ENCODE measurements around the gene ANO10. TPM values are rescaled to one million over a fixed set of nuclear protein-coding genes. Genes with fewer than 3 reads are reported as not detected.
A peak's percentile ranks its signal among the peaks of the same experiment; 100 is the strongest.

Gene ANO10
- polyA plus RNA-seq, 2 donors, result 17.7 to 19.8 TPM

DNA sequence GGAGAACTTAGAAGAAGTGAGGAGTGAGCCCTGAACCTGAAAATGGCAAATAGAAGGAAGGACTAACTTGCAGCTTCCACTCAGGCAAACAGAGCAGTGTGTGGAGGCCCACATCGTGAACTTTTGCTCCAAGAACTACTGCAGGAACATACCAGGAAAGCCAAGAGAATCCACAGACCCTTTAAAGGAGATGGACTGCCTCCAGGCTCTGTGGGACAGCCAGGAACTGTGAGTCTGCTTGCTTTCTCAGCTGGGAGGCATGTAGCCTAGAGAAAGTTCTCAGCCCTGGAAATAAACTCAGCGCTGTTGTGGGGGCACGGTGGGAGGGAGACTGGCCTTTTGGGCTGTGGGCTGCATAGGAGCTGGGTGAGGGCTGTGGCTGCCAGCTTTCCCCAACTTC, 242.5 kb downstream of the ANO10 start:
- 67 to 71% methylated on average over 3 of the region's 3 CpGs for WGBS, 2 donors
- Histone ChIP-seq H3K4me1 (ENCODE audit: control insufficient read depth in 2 of 2, insufficient read depth in 2 of 2, low read length in 1 of 2) (no peaks in the 10 kb centered on the region), H3K4me3 (ENCODE audit: low read depth in 1 of 2, low read length in 2 of 2) (no peak overlapping the region), H3K27me3 (ENCODE audit: control insufficient read depth in 1 of 2, insufficient read depth in 2 of 2, low read length in 2 of 2) (no peaks in the 10 kb centered on the region), H3K27ac (ENCODE audit: low read depth in 2 of 2, low read length in 1 of 2) (peak overlapping the region; percentile 31 to 34), H3K9me3 (ENCODE audit: control insufficient read depth in 2 of 2, insufficient read depth in 1 of 2, low read depth in 1 of 2, low read length in 1 of 2) (no peaks in the 10 kb centered on the region), H3K36me3 (ENCODE audit: control insufficient read depth in 2 of 2, insufficient read depth in 2 of 2, low read length in 1 of 2) (no peaks in the 10 kb centered on the region)

DNA sequence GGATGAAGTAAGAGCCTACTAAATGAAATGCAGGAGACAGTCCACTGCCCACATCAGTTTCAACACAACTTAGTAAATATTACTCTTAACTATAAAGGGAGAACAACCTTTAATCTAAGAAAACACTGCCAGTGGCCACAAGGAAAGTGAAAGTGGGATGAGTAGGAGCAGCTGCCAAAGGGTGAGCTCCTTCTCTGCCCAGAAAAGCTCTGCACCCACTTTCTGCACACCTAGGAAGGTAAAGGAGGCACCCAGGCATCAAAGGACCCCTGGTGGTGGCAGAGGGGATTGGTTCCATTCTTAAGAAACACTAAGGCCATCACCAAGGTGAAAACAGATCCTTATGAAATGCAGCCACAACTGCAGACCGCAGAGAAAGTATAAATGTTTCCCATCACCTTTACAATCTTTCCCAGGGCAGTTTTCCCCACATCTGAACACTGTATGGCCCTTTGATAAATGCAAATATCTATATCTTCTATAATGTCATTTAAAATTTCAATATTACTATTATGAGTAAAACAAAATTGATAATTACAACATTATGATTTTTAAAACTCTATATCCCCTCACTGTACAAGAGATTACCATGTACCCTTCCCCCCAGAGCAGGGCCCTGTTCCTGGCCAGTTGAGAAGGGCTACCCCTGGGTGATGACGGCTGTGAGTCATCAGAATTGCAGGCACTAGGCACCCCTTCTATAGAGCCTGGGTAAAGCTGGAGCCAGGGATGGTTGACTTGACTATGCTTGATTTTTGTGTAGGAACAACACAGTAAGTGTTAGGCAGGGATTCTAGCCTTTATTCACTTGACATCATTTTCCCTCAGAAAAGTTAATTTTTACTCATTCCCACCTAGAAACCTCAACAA, 243.5 kb downstream of the ANO10 start:
- no peak overlapping the region for H3K4me3 ChIP-seq (ENCODE audit: low read depth in 1 of 2, low read length in 2 of 2)
- no peaks in the 10 kb centered on the region for H3K4me1 ChIP-seq (ENCODE audit: control insufficient read depth in 2 of 2, insufficient read depth in 2 of 2, low read length in 1 of 2)
- WGBS, 2 donors, result 86 to 91% methylated on average over 2 of the region's 2 CpGs
- no peaks in the 10 kb centered on the region for H3K9me3 ChIP-seq (ENCODE audit: control insufficient read depth in 2 of 2, insufficient read depth in 1 of 2, low read depth in 1 of 2, low read length in 1 of 2)
- no peak overlapping the region for H3K27ac ChIP-seq (ENCODE audit: low read depth in 2 of 2, low read length in 1 of 2)
- H3K27me3 ChIP-seq (ENCODE audit: control insufficient read depth in 1 of 2, insufficient read depth in 2 of 2, low read length in 2 of 2), result no peaks in the 10 kb centered on the region
- H3K36me3 ChIP-seq (ENCODE audit: control insufficient read depth in 2 of 2, insufficient read depth in 2 of 2, low read length in 1 of 2), result no peaks in the 10 kb centered on the region

DNA sequence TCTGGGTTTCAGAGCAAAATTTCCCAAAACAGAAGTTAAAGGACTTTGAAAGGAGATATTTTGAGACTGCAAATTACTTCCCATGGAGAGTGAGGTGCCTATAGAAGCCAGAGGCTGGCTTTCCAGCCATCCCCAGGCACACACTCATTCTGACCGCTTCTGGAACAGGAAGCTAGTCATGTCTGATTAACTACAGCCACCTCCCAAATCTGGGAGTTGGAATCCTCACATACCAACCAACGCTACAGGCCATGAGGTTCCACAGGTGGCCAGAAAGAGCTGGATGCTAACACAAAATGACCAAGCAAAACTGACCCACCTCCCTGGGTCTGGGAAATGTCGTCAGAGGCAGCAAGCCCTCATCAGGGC, 248.3 kb downstream of the ANO10 start:
- peaks cover 0 to 1% of the 10 kb centered on the region in 2 donors for H3K9me3 ChIP-seq (ENCODE audit: control insufficient read depth in 2 of 2, insufficient read depth in 1 of 2, low read depth in 1 of 2, low read length in 1 of 2)
- peaks cover 0 to 2% of the 10 kb centered on the region in 2 donors for H3K36me3 ChIP-seq (ENCODE audit: control insufficient read depth in 2 of 2, insufficient read depth in 2 of 2, low read length in 1 of 2)
- WGBS, 2 donors, result 88 to 92% methylated on average over 3 of the region's 3 CpGs
- H3K4me1 ChIP-seq (ENCODE audit: control insufficient read depth in 2 of 2, insufficient read depth in 2 of 2, low read length in 1 of 2), result peaks cover 0 to 3% of the 10 kb centered on the region in 2 donors
- H3K27ac ChIP-seq (ENCODE audit: low read depth in 2 of 2, low read length in 1 of 2), result no peak overlapping the region
- H3K4me3 ChIP-seq (ENCODE audit: low read depth in 1 of 2, low read length in 2 of 2), result no peak overlapping the region
- H3K27me3 ChIP-seq (ENCODE audit: control insufficient read depth in 1 of 2, insufficient read depth in 2 of 2, low read length in 2 of 2), result no peaks in the 10 kb centered on the region

DNA sequence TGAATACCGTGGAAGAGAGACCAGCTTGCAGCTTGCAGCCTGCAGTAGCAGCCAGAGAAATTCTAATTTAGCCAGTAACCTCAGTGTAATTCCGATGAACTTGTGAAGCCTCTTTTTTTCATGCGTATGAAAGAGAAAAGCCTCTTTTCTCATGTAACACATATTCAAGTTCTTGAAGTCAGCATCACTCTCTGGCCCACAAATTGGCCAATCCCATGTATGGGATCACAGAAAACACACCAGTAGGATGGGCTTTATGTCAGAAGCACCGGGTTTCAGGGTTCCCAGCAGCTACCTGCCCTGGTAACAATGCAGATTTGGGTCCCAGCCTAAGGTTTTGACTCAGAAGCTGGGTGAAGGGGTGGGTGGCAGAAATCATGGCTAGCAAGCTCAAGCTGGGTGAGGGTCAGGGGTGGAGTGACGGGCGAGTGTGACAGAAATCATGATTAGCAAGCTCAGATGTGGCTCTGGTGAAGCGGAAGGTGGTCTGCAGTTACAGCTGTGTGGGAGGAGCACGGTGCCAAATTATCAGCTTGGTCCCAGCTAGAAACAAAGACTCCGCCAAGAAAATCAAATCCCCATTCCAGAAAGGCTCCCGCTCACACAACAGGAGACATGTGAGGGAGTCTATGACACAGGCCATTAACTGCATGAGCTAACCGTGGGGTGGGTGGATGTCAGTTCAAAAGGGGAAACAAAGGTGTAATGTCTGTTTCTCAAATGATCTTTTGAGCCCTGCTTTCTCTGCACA, 248.8 kb downstream of the ANO10 start:
- 85 to 89% methylated on average over 11 of the region's 11 CpGs for WGBS, 2 donors
- Histone ChIP-seq H3K9me3 (ENCODE audit: control insufficient read depth in 2 of 2, insufficient read depth in 1 of 2, low read depth in 1 of 2, low read length in 1 of 2) (peaks cover 0 to 1% of the 10 kb centered on the region in 2 donors), H3K27me3 (ENCODE audit: control insufficient read depth in 1 of 2, insufficient read depth in 2 of 2, low read length in 2 of 2) (no peaks in the 10 kb centered on the region), H3K36me3 (ENCODE audit: control insufficient read depth in 2 of 2, insufficient read depth in 2 of 2, low read length in 1 of 2) (peaks cover 0 to 2% of the 10 kb centered on the region in 2 donors), H3K4me1 (ENCODE audit: control insufficient read depth in 2 of 2, insufficient read depth in 2 of 2, low read length in 1 of 2) (peaks cover 0 to 3% of the 10 kb centered on the region in 2 donors), H3K27ac (ENCODE audit: low read depth in 2 of 2, low read length in 1 of 2) (no peak overlapping the region), H3K4me3 (ENCODE audit: low read depth in 1 of 2, low read length in 2 of 2) (no peak overlapping the region)

DNA sequence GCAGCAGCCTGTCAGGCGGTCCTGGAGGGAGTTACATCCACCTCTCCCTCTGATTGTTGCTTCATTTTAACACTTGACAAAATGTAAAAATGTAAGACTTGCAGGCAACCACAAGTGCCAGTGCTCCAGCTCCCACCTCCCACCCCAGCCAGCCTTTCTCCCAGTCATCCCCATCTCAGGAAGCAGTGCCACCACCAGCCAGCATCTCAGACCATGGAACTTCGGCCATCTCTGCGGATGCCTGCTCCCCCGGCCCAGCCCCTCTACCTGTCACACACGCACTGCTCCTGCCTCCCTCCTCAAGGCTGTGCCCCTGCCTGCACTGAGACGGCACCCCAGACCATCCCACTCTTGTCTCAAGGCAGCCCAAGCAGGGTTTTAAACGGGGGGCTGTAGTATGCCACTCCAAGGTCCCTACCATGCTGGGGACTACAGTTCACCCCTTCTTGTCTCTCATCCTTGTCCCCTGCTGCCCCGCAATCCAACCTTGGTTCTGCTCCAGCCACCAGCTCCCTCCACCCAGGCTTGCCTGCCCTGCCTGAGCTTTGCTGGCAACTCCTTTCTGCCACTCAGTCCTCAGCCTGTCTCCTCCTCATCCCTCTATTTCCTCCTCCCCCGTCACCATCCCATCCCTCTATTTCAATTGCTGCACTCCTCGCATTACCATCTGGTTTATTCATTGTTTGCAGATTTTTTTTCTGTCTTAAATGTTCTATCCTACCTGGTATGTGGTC, 249.6 kb downstream of the ANO10 start:
- no peaks in the 10 kb centered on the region for H3K27me3 ChIP-seq (ENCODE audit: control insufficient read depth in 1 of 2, insufficient read depth in 2 of 2, low read length in 2 of 2)
- H3K4me3 ChIP-seq (ENCODE audit: low read depth in 1 of 2, low read length in 2 of 2), result no peak overlapping the region
- WGBS, 2 donors, result 95% methylated on average over 10 of the region's 10 CpGs
- H3K4me1 ChIP-seq (ENCODE audit: control insufficient read depth in 2 of 2, insufficient read depth in 2 of 2, low read length in 1 of 2), result peaks cover 0 to 3% of the 10 kb centered on the region in 2 donors
- peaks cover 0 to 1% of the 10 kb centered on the region in 2 donors for H3K9me3 ChIP-seq (ENCODE audit: control insufficient read depth in 2 of 2, insufficient read depth in 1 of 2, low read depth in 1 of 2, low read length in 1 of 2)
- H3K36me3 ChIP-seq (ENCODE audit: control insufficient read depth in 2 of 2, insufficient read depth in 2 of 2, low read length in 1 of 2), result peaks cover 0 to 2% of the 10 kb centered on the region in 2 donors
- no peak overlapping the region for H3K27ac ChIP-seq (ENCODE audit: low read depth in 2 of 2, low read length in 1 of 2)

DNA sequence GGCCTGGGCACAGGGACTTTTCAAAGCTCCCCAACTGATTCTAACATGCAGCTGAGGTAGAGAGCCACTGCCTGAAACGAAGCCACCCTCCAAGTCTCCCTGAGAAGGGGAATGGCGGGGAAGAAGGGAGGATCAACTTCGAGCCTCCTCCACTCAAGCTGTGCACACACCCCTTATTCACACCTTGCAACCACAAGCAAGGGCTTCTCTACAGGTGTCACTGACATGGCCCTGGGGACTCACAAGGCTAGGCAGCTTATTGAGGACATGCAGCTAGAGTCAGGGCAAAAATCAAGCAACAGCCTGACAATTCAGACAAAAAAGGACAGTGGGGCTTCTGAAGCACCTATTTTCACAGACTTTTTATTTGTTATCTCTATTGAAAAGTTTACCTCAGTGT, 250.3 kb downstream of the ANO10 start:
- H3K4me3 ChIP-seq (ENCODE audit: low read depth in 1 of 2, low read length in 2 of 2), result no peak overlapping the region
- H3K36me3 ChIP-seq (ENCODE audit: control insufficient read depth in 2 of 2, insufficient read depth in 2 of 2, low read length in 1 of 2), result peaks cover 0 to 2% of the 10 kb centered on the region in 2 donors
- H3K4me1 ChIP-seq (ENCODE audit: control insufficient read depth in 2 of 2, insufficient read depth in 2 of 2, low read length in 1 of 2), result peaks cover 0 to 8% of the 10 kb centered on the region in 2 donors
- peaks cover 0 to 1% of the 10 kb centered on the region in 2 donors for H3K9me3 ChIP-seq (ENCODE audit: control insufficient read depth in 2 of 2, insufficient read depth in 1 of 2, low read depth in 1 of 2, low read length in 1 of 2)
- H3K27me3 ChIP-seq (ENCODE audit: control insufficient read depth in 1 of 2, insufficient read depth in 2 of 2, low read length in 2 of 2), result no peaks in the 10 kb centered on the region
- no peak overlapping the region for H3K27ac ChIP-seq (ENCODE audit: low read depth in 2 of 2, low read length in 1 of 2)
- 81 to 84% methylated on average over 3 of the region's 3 CpGs for WGBS, 2 donors

DNA sequence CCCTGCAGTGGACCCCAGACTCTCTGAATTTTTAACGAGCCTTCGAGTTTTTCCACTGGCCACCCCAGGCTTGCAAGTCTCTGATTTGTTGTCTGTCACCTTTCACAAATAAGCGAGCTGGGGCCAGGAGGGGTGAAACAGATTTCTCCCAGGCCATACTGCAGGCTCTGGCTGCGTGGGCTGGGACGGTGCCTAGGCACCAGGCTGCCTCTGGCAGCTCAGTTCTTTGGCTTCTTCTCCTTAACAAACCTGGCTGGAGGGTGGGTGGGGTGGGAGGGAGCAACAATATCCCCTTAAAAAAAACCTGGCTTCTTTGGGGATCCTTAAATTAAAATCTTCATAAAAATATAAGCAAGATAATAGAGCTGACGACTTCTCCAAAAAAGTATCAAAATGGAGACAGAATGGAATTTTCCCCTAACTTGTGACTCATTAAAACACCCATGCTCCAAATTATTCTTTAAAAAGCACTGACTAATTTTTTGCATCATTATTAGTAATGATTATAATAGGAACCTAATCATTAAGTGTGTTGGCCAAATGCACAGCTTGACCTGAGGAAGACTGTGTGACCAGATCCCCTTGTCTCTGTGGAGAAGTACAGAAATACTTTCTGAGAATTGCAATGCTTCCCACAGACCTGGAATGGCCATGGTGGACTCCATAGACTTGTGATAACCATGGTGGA, 251.4 kb downstream of the ANO10 start:
- no peaks in the 10 kb centered on the region for H3K27me3 ChIP-seq (ENCODE audit: control insufficient read depth in 1 of 2, insufficient read depth in 2 of 2, low read length in 2 of 2)
- H3K9me3 ChIP-seq (ENCODE audit: control insufficient read depth in 2 of 2, insufficient read depth in 1 of 2, low read depth in 1 of 2, low read length in 1 of 2), result peaks cover 0 to 1% of the 10 kb centered on the region in 2 donors
- no peak overlapping the region for H3K4me3 ChIP-seq (ENCODE audit: low read depth in 1 of 2, low read length in 2 of 2)
- H3K27ac ChIP-seq (ENCODE audit: low read depth in 2 of 2, low read length in 1 of 2), result no peak overlapping the region
- H3K4me1 ChIP-seq (ENCODE audit: control insufficient read depth in 2 of 2, insufficient read depth in 2 of 2, low read length in 1 of 2), result peaks cover 0 to 12% of the 10 kb centered on the region in 2 donors
- WGBS, 2 donors, result 72 to 74% methylated on average over 6 of the region's 6 CpGs
- peaks cover 0 to 7% of the 10 kb centered on the region in 2 donors for H3K36me3 ChIP-seq (ENCODE audit: control insufficient read depth in 2 of 2, insufficient read depth in 2 of 2, low read length in 1 of 2)

DNA sequence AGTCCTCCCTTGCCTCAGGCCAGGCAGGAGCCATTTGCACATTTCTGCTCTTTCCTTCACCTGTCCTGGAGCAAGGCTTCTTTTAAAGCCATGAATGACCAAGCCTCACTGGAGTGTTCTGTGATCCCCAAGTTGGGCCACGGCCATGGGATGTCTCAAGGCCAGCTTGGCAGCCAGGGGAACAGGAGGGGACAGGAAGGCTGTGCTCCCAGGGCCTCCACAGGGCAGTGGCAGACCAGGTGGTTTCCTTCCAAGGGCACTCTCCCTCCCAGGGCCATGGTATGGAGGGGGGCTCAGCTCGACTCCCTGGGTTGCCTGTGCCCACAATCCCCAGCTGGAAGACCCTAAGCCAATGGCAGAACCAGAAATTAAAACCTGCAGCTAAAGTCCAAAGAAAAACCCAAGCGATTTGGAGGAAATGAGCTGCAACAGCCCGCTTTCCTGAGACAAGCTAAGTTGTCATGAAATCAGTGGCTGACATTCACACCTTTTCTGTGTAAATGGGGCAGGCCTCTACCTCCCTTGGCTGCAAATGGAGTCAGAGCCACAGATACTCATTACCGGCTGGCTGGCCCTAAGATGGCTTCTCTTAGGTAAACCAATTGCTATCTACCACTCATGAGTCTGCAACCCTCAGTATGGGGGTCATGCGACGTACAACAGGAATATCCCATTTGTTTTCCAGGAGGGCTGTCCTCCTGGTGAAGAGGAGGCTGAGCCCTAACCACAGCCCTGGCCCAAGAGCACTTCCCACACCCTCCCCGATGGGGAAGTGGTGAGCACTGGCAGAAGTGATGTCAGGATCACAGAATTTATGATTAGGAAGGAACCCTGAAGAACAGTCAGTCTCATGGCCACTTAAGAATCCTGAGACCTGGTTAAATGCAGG, 252.2 kb downstream of the ANO10 start:
- WGBS, 2 donors, result 88% methylated on average over 8 of the region's 8 CpGs
- no peak overlapping the region for H3K27ac ChIP-seq (ENCODE audit: low read depth in 2 of 2, low read length in 1 of 2)
- H3K4me3 ChIP-seq (ENCODE audit: low read depth in 1 of 2, low read length in 2 of 2), result no peak overlapping the region
- H3K27me3 ChIP-seq (ENCODE audit: control insufficient read depth in 1 of 2, insufficient read depth in 2 of 2, low read length in 2 of 2), result no peaks in the 10 kb centered on the region
- H3K9me3 ChIP-seq (ENCODE audit: control insufficient read depth in 2 of 2, insufficient read depth in 1 of 2, low read depth in 1 of 2, low read length in 1 of 2), result peaks cover 0 to 1% of the 10 kb centered on the region in 2 donors
- peaks cover 0 to 12% of the 10 kb centered on the region in 2 donors for H3K4me1 ChIP-seq (ENCODE audit: control insufficient read depth in 2 of 2, insufficient read depth in 2 of 2, low read length in 1 of 2)
- peaks cover 0 to 13% of the 10 kb centered on the region in 2 donors for H3K36me3 ChIP-seq (ENCODE audit: control insufficient read depth in 2 of 2, insufficient read depth in 2 of 2, low read length in 1 of 2)

All from esophagus (tissue), 2 donors.